ENCODE results near the gene PRPF40A.

The PRPF40A gene

DNA sequence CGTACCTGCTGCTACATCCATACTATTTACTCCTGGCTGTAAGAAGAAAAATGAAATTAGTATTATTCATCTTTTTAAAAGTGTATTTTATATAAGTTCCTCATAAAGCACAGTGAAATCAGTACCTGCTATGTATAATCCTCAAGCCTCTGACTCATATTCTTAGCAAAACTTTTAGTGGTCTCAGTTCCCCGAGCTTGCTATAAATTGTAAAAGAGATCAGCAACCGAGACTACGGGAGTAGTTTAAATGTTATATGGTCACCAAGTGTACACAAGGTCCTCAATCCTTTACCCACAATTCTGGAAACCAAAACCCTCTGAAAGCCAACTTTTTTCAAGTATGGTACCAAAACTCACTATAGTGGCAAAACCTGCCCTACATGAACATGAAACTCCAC, 24.2 kb downstream of the PRPF40A start:
- TF ChIP-seq POLR2AphosphoS5 (IDR thresholded peaks at IDR 0.05; ENCODE audit: low read depth): no peak
- TF ChIP-seq, protein P1, sequence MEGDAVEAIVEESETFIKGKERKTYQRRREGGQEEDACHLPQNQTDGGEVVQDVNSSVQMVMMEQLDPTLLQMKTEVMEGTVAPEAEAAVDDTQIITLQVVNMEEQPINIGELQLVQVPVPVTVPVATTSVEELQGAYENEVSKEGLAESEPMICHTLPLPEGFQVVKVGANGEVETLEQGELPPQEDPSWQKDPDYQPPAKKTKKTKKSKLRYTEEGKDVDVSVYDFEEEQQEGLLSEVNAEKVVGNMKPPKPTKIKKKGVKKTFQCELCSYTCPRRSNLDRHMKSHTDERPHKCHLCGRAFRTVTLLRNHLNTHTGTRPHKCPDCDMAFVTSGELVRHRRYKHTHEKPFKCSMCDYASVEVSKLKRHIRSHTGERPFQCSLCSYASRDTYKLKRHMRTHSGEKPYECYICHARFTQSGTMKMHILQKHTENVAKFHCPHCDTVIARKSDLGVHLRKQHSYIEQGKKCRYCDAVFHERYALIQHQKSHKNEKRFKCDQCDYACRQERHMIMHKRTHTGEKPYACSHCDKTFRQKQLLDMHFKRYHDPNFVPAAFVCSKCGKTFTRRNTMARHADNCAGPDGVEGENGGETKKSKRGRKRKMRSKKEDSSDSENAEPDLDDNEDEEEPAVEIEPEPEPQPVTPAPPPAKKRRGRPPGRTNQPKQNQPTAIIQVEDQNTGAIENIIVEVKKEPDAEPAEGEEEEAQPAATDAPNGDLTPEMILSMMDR (IDR thresholded peaks at IDR 0.05; ENCODE audit: insufficient read depth, low read length): no peak
- no peak for TF ChIP-seq GABPA (IDR thresholded peaks at IDR 0.05; ENCODE audit: low read depth)
- TF ChIP-seq, protein P2, sequence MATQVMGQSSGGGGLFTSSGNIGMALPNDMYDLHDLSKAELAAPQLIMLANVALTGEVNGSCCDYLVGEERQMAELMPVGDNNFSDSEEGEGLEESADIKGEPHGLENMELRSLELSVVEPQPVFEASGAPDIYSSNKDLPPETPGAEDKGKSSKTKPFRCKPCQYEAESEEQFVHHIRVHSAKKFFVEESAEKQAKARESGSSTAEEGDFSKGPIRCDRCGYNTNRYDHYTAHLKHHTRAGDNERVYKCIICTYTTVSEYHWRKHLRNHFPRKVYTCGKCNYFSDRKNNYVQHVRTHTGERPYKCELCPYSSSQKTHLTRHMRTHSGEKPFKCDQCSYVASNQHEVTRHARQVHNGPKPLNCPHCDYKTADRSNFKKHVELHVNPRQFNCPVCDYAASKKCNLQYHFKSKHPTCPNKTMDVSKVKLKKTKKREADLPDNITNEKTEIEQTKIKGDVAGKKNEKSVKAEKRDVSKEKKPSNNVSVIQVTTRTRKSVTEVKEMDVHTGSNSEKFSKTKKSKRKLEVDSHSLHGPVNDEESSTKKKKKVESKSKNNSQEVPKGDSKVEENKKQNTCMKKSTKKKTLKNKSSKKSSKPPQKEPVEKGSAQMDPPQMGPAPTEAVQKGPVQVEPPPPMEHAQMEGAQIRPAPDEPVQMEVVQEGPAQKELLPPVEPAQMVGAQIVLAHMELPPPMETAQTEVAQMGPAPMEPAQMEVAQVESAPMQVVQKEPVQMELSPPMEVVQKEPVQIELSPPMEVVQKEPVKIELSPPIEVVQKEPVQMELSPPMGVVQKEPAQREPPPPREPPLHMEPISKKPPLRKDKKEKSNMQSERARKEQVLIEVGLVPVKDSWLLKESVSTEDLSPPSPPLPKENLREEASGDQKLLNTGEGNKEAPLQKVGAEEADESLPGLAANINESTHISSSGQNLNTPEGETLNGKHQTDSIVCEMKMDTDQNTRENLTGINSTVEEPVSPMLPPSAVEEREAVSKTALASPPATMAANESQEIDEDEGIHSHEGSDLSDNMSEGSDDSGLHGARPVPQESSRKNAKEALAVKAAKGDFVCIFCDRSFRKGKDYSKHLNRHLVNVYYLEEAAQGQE (IDR thresholded peaks at IDR 0.05; ENCODE audit: insufficient replicate concordance, low read depth): no peak
- TF ChIP-seq SPI1 (IDR thresholded peaks at IDR 0.05; ENCODE audit: borderline replicate concordance, low read depth): no peak
- H3K27ac ChIP-seq (replicated peaks): no peak overlapping the region
- no peaks in the 10 kb centered on the region for H3K27me3 ChIP-seq (ENCODE audit: insufficient read depth, poor library complexity, severe bottlenecking)
- DNase-seq (ENCODE audit: low read depth in 1 of 2, low spot score in 1 of 2): no peak
- no peak overlapping the region for H3K4me3 ChIP-seq (replicated peaks; ENCODE audit: insufficient read depth, low read length)

DNA sequence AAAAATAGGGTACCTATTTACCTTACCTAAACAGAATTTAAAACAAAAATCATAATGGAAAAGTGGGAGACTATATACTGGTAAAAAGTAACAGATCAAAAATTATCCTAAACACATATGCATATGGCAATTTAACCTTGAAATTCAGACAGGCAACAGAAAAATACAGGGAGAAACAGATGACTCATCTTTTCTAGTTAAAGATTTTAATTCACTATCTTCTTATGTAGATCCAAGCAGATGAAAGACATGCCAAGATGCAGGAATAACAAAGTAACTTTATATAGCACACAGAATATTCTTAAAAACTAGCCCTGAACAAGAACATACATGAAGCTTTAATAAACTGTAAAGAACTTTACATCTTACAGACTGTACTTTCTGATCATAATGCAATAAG, 30.9 kb downstream of the PRPF40A start:
- TF ChIP-seq SPI1 (IDR thresholded peaks at IDR 0.05; ENCODE audit: borderline replicate concordance, low read depth) (no peak), POLR2AphosphoS5 (IDR thresholded peaks at IDR 0.05; ENCODE audit: low read depth) (no peak), GABPA (IDR thresholded peaks at IDR 0.05; ENCODE audit: low read depth) (no peak)
- TF ChIP-seq, protein P1 (IDR thresholded peaks at IDR 0.05; ENCODE audit: insufficient read depth, low read length): no peak
- TF ChIP-seq, protein P2 (IDR thresholded peaks at IDR 0.05; ENCODE audit: insufficient replicate concordance, low read depth): no peak
- no peak overlapping the region for H3K4me3 ChIP-seq (replicated peaks; ENCODE audit: insufficient read depth, low read length)
- no peaks in the 10 kb centered on the region for H3K27me3 ChIP-seq (ENCODE audit: insufficient read depth, poor library complexity, severe bottlenecking)
- no peak overlapping the region for H3K27ac ChIP-seq (replicated peaks)
- no peak for DNase-seq (ENCODE audit: low read depth in 1 of 2, low spot score in 1 of 2)

DNA sequence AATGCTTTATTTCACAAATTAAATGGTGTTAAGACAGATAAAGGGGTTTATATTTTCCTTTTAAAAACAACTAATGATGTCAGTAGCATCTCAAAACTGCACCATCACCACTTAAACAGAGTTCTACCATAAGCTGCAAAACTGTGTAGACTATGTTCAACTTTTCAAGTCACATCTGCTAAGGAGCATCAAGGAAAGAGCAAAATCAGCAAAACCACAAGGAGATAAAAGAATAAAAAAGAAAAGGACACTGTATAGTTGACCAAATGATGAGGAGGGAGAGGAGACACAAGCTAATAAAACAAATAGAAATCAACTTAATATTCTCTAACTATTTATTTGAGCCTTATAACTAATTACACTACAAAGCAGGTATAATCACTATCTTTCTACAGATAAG, 33.9 kb downstream of the PRPF40A start:
- Histone ChIP-seq H3K27me3 (ENCODE audit: insufficient read depth, poor library complexity, severe bottlenecking) (no peaks in the 10 kb centered on the region), H3K27ac (replicated peaks) (no peak overlapping the region), H3K4me3 (replicated peaks; ENCODE audit: insufficient read depth, low read length) (no peak overlapping the region)
- TF ChIP-seq GABPA (IDR thresholded peaks at IDR 0.05; ENCODE audit: low read depth): no peak
- TF ChIP-seq SPI1 (IDR thresholded peaks at IDR 0.05; ENCODE audit: borderline replicate concordance, low read depth): no peak
- TF ChIP-seq POLR2AphosphoS5 (IDR thresholded peaks at IDR 0.05; ENCODE audit: low read depth): no peak
- TF ChIP-seq, protein P2 (IDR thresholded peaks at IDR 0.05; ENCODE audit: insufficient replicate concordance, low read depth): no peak
- TF ChIP-seq, protein P1 (IDR thresholded peaks at IDR 0.05; ENCODE audit: insufficient read depth, low read length): no peak
- DNase-seq (ENCODE audit: low read depth in 1 of 2, low spot score in 1 of 2): no peak
